SK-N-SH (cell line): ENCODE results near the gene PYDC1. TPM values are rescaled to one million over a fixed set of nuclear protein-coding genes. Genes with fewer than 3 reads are reported as not detected.

Experiments used
- CTCF ChIA-PET: fragments of 300-600, 350-600 bp; formaldehyde crosslinking; extraction: SDS; loops from one replicate; lab custom pipeline; 2021; lab: Yijun Ruan, JAX
- POLR2A ChIA-PET: fragments of 350-600 bp; sonication (Branson Sonifier 250); formaldehyde crosslinking; extraction: SDS; loops from one replicate; lab custom pipeline; 2020; ENCODE audit warnings: antibody characterized with exemption, inconsistent platforms; lab: Yijun Ruan, JAX
- DNase-seq: peaks from one replicate; pipeline ENCODE4 v3.0.0; 2012
- H2AFZ ChIP-seq: fragments of 200-600 bp; sonication (generic); 2 replicates; pipeline ENCODE4 v1.8.1; 2016; ENCODE audit warnings: antibody characterized with exemption, mild to moderate bottlenecking, low read depth
- H3F3A ChIP-seq: fragments of 200-600 bp; sonication (generic); replicated peaks from 2 replicates; pipeline ENCODE3; 2016; ENCODE audit warnings: antibody characterized with exemption, mild to moderate bottlenecking; ENCODE audit not compliant: insufficient read depth
- H3K27ac ChIP-seq, 2 experiments: fragments of 200-500 bp in 1 of 2; fragments of 200-600 bp in 1 of 2; sonication (Bioruptor generic) in 1 of 2; sonication (generic), shearing (Covaris generic) in 1 of 2; 2 replicates each; pipeline versions ENCODE4 v1.5.1 to v1.6.1; 2014 to 2016; ENCODE audit warnings: low read depth in 2 of 2, inconsistent platforms in 1 of 2, low read length in 1 of 2, mild to moderate bottlenecking in 1 of 2, mixed read lengths in 1 of 2
- H3K27me3 ChIP-seq: fragments of 200-600 bp; sonication (generic), shearing (Covaris generic); 2 replicates; pipeline ENCODE4 v1.6.1; 2016; ENCODE audit warnings: mixed run types; ENCODE audit not compliant: insufficient read depth
- H3K36me3 ChIP-seq, 2 experiments: fragments of 200-500 bp in 1 of 2; fragments of 200-600 bp in 1 of 2; sonication (Bioruptor generic) in 1 of 2; sonication (generic) in 1 of 2; replicated peaks in 1 of 2; 2 replicates each; pipeline versions ENCODE3 to v1.5.1; 2014 to 2016; ENCODE audit warnings: low read length in 1 of 2, mild to moderate bottlenecking in 1 of 2; ENCODE audit not compliant: insufficient read depth in 2 of 2, control insufficient read depth in 1 of 2
- H3K4me1 ChIP-seq, 2 experiments: fragments of 200-500 bp in 1 of 2; fragments of 200-600 bp in 1 of 2; sonication (Bioruptor generic) in 1 of 2; sonication (generic), shearing (Covaris generic) in 1 of 2; 2 replicates each; pipeline versions ENCODE4 v1.5.1 to v1.6.1; 2014 to 2016; ENCODE audit warnings: low read depth in 1 of 2, low read length in 1 of 2, mixed run types in 1 of 2; ENCODE audit not compliant: insufficient read depth in 2 of 2, control insufficient read depth in 1 of 2
- H3K4me2 ChIP-seq: fragments of 200-600 bp; sonication (generic), shearing (Covaris generic); 2 replicates; pipeline ENCODE4 v1.6.1; 2017; ENCODE audit warnings: mixed run types
- H3K4me3 ChIP-seq, 2 experiments: fragments of 200-500 bp in 1 of 2; fragments of 200-600 bp in 1 of 2; sonication (Bioruptor generic) in 1 of 2; sonication (generic), shearing (Covaris generic) in 1 of 2; 2 replicates each; pipeline versions ENCODE4 v1.5.1 to v1.8.1; 2014 to 2016; ENCODE audit warnings: low read depth in 2 of 2, inconsistent platforms in 1 of 2, low read length in 1 of 2, mild to moderate bottlenecking in 1 of 2, mixed read lengths in 1 of 2, moderate library complexity in 1 of 2
- H3K79me2 ChIP-seq: fragments of 200-600 bp; sonication (generic); 2 replicates; pipeline ENCODE4 v1.8.1; 2017; ENCODE audit warnings: mild to moderate bottlenecking; ENCODE audit not compliant: insufficient read depth
- H3K9ac ChIP-seq: fragments of 200-600 bp; sonication (generic); 2 replicates; pipeline ENCODE4 v1.6.1; 2017; ENCODE audit warnings: mixed run types
- H3K9me2 ChIP-seq: fragments of 200-600 bp; sonication (generic); 2 replicates; pipeline ENCODE4 v1.6.1; 2017; ENCODE audit warnings: mixed run types
- H3K9me3 ChIP-seq: fragments of 200-600 bp; sonication (generic); 2 replicates; pipeline ENCODE4 v1.6.1; 2017; ENCODE audit warnings: mixed run types, mild to moderate bottlenecking, moderate library complexity
- H4K20me1 ChIP-seq: fragments of 200-600 bp; sonication (generic); 2 replicates; pipeline ENCODE4 v1.6.1; 2017; ENCODE audit warnings: mild to moderate bottlenecking, mixed run types; ENCODE audit not compliant: insufficient read depth
- CHD2 ChIP-seq: fragments of 150-350 bp; IDR thresholded peaks from 2 replicates; pipeline ENCODE4 v1.6.1; 2018; ENCODE audit warnings: low read length; ENCODE audit not compliant: partially characterized antibody
- EP300 ChIP-seq, 2 experiments: IDR thresholded peaks; 2 replicates each; pipeline versions ENCODE4 v1.4.0 to v1.6.1; 2012; ENCODE audit warnings: borderline replicate concordance in 1 of 2, low read depth in 1 of 2, low read length in 1 of 2
- EZH2phosphoT487 ChIP-seq: fragments of 200-600 bp; sonication (generic); IDR thresholded peaks from 2 replicates; pipeline ENCODE4 v1.6.1; 2017; ENCODE audit warnings: low read depth, mixed run types, mild to moderate bottlenecking, antibody characterized with exemption, moderate library complexity, borderline replicate concordance
- FOXM1 ChIP-seq: IDR thresholded peaks from 2 replicates; pipeline ENCODE4 v1.4.0; 2012; ENCODE audit warnings: low read depth, mild to moderate bottlenecking
- MXI1 ChIP-seq: IDR thresholded peaks from 2 replicates; pipeline ENCODE4 v1.6.1; 2012; ENCODE audit warnings: mild to moderate bottlenecking, low read depth, low read length, improper control_type of control experiment
- NFIC ChIP-seq: IDR thresholded peaks from 2 replicates; pipeline ENCODE4 v1.4.0; 2012; ENCODE audit warnings: borderline replicate concordance
- RFX5 ChIP-seq: IDR thresholded peaks from 2 replicates; pipeline ENCODE4 v1.6.1; 2012; ENCODE audit warnings: mild to moderate bottlenecking, improper control_type of control experiment, low read length
- RXRA ChIP-seq: IDR thresholded peaks from 2 replicates; pipeline ENCODE4 v1.4.0; 2012; ENCODE audit warnings: low read depth, mild to moderate bottlenecking, borderline replicate concordance
- SIN3A ChIP-seq: IDR thresholded peaks from 2 replicates; pipeline ENCODE4 v1.6.1; 2012; ENCODE audit warnings: low read depth, mild to moderate bottlenecking, low read length, moderate library complexity, borderline replicate concordance
- TAF1 ChIP-seq: IDR thresholded peaks from 2 replicates; pipeline ENCODE4 v1.6.1; 2012; ENCODE audit warnings: low read depth, mild to moderate bottlenecking, low read length, moderate library complexity, borderline replicate concordance
- TCF12 ChIP-seq: IDR thresholded peaks from 2 replicates; pipeline ENCODE4 v1.4.0; 2012
- WGBS: methylation state at CpG from one replicate; pipeline ENCODE4 v1.1.6; 2017; ENCODE audit warnings: low lambda C conversion rate; 5-methylcytosine and 5-hydroxymethylcytosine counted together
- polyA plus RNA-seq, 3 experiments: library from polyadenylated mRNA; depleted of rRNA; stranded (reverse); fragments of >200 nt; gene quantifications; 2 replicates each; pipeline ENCODE4 v1.2.3, GENCODE V29; 2012
- TF ChIP-seq, protein P1 (sequence below): IDR thresholded peaks from 2 replicates; pipeline ENCODE4 v1.4.0; 2012; ENCODE audit warnings: low read depth, borderline replicate concordance
- TF ChIP-seq, protein P2 (sequence below): IDR thresholded peaks from 2 replicates; pipeline ENCODE4 v1.6.1; 2012; ENCODE audit warnings: mild to moderate bottlenecking, low read depth, low read length, moderate library complexity

Gene PYDC1
- polyA plus RNA-seq, 1 of the 3 experiments (the other 2 are of a cell fraction): not detected

DNA sequence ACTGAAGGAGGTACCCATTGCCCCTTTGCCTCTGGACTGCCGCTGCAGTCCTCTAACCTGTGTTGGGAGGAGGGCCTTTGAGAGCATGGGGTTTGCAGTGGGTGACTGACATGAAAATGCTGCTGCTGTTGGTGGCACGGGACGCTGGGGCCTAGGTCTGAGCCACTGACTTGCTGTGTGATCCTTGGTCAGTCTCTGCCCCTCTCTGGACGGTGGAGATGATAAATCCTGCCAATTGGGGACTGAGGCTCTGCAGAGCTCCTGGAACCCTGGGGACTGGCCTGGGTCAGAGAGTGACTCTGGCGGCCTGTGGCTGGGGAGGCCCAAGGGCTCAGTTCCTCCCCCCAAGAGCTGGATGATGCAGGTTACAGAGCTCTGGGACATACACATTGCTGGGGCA is 6.1 kb upstream of the PYDC1 start:
- 11% methylated on average over 3 of the region's 5 CpGs for WGBS
- POLR2A ChIA-PET: no interaction called here
- Histone ChIP-seq H3K79me2 (no peaks in the 10 kb centered on the region), H3K36me3 (no peaks in the 10 kb centered on the region), H4K20me1 (no peaks in the 10 kb centered on the region), H3K9ac (no peak overlapping the region), H3K27me3 (peaks cover 39% of the 10 kb centered on the region), H2AFZ (no peak overlapping the region), H3K4me3 (no peak overlapping the region), H3K4me1 (no peaks in the 10 kb centered on the region), H3F3A (no peaks in the 10 kb centered on the region), H3K4me2 (no peak overlapping the region), H3K9me3 (no peaks in the 10 kb centered on the region), H3K9me2 (no peaks in the 10 kb centered on the region), H3K27ac (no peak overlapping the region)
- TF ChIP-seq RFX5 (no peak), EP300 (IDR thresholded peaks at IDR 0.05; ENCODE audit: borderline replicate concordance in 1 of 2, low read depth in 1 of 2, low read length in 1 of 2) (no peak), EZH2phosphoT487 (no peak), RXRA (no peak), TCF12 (no peak), CHD2 (no peak), TAF1 (no peak), NFIC (no peak), FOXM1 (no peak), SIN3A (no peak), MXI1 (no peak)
- TF ChIP-seq, protein P1, sequence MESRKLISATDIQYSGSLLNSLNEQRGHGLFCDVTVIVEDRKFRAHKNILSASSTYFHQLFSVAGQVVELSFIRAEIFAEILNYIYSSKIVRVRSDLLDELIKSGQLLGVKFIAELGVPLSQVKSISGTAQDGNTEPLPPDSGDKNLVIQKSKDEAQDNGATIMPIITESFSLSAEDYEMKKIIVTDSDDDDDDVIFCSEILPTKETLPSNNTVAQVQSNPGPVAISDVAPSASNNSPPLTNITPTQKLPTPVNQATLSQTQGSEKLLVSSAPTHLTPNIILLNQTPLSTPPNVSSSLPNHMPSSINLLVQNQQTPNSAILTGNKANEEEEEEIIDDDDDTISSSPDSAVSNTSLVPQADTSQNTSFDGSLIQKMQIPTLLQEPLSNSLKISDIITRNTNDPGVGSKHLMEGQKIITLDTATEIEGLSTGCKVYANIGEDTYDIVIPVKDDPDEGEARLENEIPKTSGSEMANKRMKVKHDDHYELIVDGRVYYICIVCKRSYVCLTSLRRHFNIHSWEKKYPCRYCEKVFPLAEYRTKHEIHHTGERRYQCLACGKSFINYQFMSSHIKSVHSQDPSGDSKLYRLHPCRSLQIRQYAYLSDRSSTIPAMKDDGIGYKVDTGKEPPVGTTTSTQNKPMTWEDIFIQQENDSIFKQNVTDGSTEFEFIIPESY: no peak
- TF ChIP-seq, protein P2, sequence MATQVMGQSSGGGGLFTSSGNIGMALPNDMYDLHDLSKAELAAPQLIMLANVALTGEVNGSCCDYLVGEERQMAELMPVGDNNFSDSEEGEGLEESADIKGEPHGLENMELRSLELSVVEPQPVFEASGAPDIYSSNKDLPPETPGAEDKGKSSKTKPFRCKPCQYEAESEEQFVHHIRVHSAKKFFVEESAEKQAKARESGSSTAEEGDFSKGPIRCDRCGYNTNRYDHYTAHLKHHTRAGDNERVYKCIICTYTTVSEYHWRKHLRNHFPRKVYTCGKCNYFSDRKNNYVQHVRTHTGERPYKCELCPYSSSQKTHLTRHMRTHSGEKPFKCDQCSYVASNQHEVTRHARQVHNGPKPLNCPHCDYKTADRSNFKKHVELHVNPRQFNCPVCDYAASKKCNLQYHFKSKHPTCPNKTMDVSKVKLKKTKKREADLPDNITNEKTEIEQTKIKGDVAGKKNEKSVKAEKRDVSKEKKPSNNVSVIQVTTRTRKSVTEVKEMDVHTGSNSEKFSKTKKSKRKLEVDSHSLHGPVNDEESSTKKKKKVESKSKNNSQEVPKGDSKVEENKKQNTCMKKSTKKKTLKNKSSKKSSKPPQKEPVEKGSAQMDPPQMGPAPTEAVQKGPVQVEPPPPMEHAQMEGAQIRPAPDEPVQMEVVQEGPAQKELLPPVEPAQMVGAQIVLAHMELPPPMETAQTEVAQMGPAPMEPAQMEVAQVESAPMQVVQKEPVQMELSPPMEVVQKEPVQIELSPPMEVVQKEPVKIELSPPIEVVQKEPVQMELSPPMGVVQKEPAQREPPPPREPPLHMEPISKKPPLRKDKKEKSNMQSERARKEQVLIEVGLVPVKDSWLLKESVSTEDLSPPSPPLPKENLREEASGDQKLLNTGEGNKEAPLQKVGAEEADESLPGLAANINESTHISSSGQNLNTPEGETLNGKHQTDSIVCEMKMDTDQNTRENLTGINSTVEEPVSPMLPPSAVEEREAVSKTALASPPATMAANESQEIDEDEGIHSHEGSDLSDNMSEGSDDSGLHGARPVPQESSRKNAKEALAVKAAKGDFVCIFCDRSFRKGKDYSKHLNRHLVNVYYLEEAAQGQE: no peak
- CTCF ChIA-PET: no interaction called here
- DNase-seq: no peak
